ENCODE results near the gene TCFL5. TPM values are rescaled to one million over a fixed set of nuclear protein-coding genes. Genes with fewer than 3 reads are reported as not detected.

The TCFL5 gene
- total and polyA plus RNA-seq, 2 donors (not counting 3 experiments of a cell fraction or from before 2014, with no cell fraction given), result 4.4 to 11.1 TPM

- Histone ChIP-seq H3K4me1 (ENCODE audit: control insufficient read depth, extremely low read depth, insufficient read depth, low read length) (no peaks in the 10 kb centered on the region), H3K36me3 (ENCODE audit: control insufficient read depth in 2 of 2, extremely low read depth in 1 of 2, insufficient read depth in 2 of 2, low read length in 2 of 2) (peaks cover 34 to 62% of the 10 kb centered on the region in 2 experiments), H3K79me2 (ENCODE audit: control insufficient read depth, insufficient read depth, low read length) (no peaks in the 10 kb centered on the region), H2AFZ (ENCODE audit: low read depth, low read length) (no peak overlapping the region), H3K4me2 (ENCODE audit: insufficient read depth, low read length) (no peak overlapping the region), H3K9ac (replicated peaks; ENCODE audit: extremely low read depth, insufficient read depth, low read length) (no peak overlapping the region), H3K9me3 (replicated peaks; ENCODE audit: control insufficient read depth, insufficient read depth, low read length) (no peaks in the 10 kb centered on the region), H3K27me3 (ENCODE audit: control insufficient read depth in 2 of 2, insufficient read depth in 2 of 2, low read length in 2 of 2) (no peaks in the 10 kb centered on the region), H4K20me1 (replicated peaks; ENCODE audit: control insufficient read depth, extremely low read depth, insufficient read depth, low read length) (no peaks in the 10 kb centered on the region), H3K9me1 (replicated peaks; ENCODE audit: control insufficient read depth, extremely low read depth, insufficient read depth, low read length) (no peaks in the 10 kb centered on the region), H3K27ac (ENCODE audit: insufficient read depth, low read depth, low read length) (no peak overlapping the region), H3K4me3 (replicated peaks in 1 of 3; ENCODE audit: insufficient read depth in 1 of 3, low read depth in 1 of 3, low read length in 3 of 3) (no peak overlapping the region)
- POLR2A ChIA-PET, result no interaction called here
- dilution Hi-C loops (cut with MboI; ENCODE audit: extremely low pct_ligation_motif_present, low sequenced_read_pairs) (no loop called here), intact Hi-C loops (cut with micrococcal nuclease) (no loop called here)
- no peak for FAIRE-seq
- DNase-seq (ENCODE audit: low read depth, low spot score), result no peak
- BruUV-seq (replicated peaks), result no TSS peak
- CTCF ChIA-PET, result interaction anchor here (0.8 to 1.8 kb wide), 2 partner anchors 14 to 16 kb away, joined by 3 to 9 read pairs; no protein-coding TSS in a partner anchor
- TF ChIP-seq GATA2 (IDR thresholded peaks at IDR 0.05; ENCODE audit: insufficient read depth, insufficient read length, low read depth, low read length) (no peak), JUN (IDR thresholded peaks at IDR 0.05; ENCODE audit: borderline replicate concordance, insufficient read depth, insufficient read length, low read depth) (no peak), MYC (IDR thresholded peaks at IDR 0.05; ENCODE audit: low read depth, low read length) (no peak), POLR2A (IDR thresholded peaks at IDR 0.05; ENCODE audit: low read depth, low read length) (no peak), FOS (IDR thresholded peaks at IDR 0.05; ENCODE audit: borderline replicate concordance, insufficient read depth, low read length) (no peak), MAX (IDR thresholded peaks at IDR 0.05; ENCODE audit: insufficient read depth, insufficient read length) (no peak), EZH2 (IDR thresholded peaks at IDR 0.05; ENCODE audit: borderline replicate concordance, low read depth, low read length, severe bottlenecking) (no peak), POLR2AphosphoS5 (IDR thresholded peaks at IDR 0.05; ENCODE audit: insufficient read depth, low read depth, low read length) (no peak), CTCF (IDR thresholded peaks at IDR 0.05; ENCODE audit: extremely low read depth in 1 of 2, insufficient read depth in 1 of 2, low read depth in 1 of 2, low read length in 2 of 2) (no peak)
These were observed 27.8 kb upstream of the TCFL5 start for GRCh38 chr20:62889411-62889810.

All from endothelial cell of umbilical vein (primary cell).